OCI-LY3 (cell line): ENCODE results near the gene GAS2L1.

Experiments
- H2AFZ ChIP-seq: fragments of 200-600, 300-600 bp; shearing (Covaris generic); 2 replicates; pipeline ENCODE4 v1.6.0; 2014; ENCODE audit warnings: antibody characterized with exemption, low read depth, low read length
- H3K27ac ChIP-seq: fragments of 200-600, 300-600 bp; sonication (generic); 2 replicates; pipeline ENCODE4 v1.5.1; 2014; ENCODE audit warnings: mild to moderate bottlenecking, low read length, moderate library complexity, mixed read lengths
- H3K27me3 ChIP-seq: fragments of 200-600, 300-600 bp; sonication (generic); 2 replicates; pipeline ENCODE4 v1.6.1; 2014; ENCODE audit warnings: low read depth, low read length, mixed read lengths
- H3K36me3 ChIP-seq: fragments of 200-600, 300-600 bp; sonication (generic); replicated peaks from 2 replicates; pipeline ENCODE3; 2014; ENCODE audit warnings: low read depth, low read length, mixed read lengths
- H3K4me1 ChIP-seq: fragments of 300-600, 200-600 bp; sonication (generic); 2 replicates; pipeline ENCODE4 v1.6.1; 2014; ENCODE audit warnings: low read length, mixed read lengths
- H3K4me2 ChIP-seq: fragments of 200-600, 300-600 bp; sonication (generic); 2 replicates; pipeline ENCODE4 v1.6.1; 2014; ENCODE audit warnings: low read length, mixed read lengths
- H3K4me3 ChIP-seq: fragments of 300-600, 200-600 bp; sonication (generic); 2 replicates; pipeline ENCODE4 v1.5.1; 2014; ENCODE audit warnings: antibody characterized with exemption, mild to moderate bottlenecking, low read length, moderate library complexity
- H3K79me2 ChIP-seq: fragments of 300-600, 200-600 bp; shearing (Covaris generic); 2 replicates; pipeline ENCODE4 v1.6.1; 2014; ENCODE audit warnings: mild to moderate bottlenecking, low read length, mixed read lengths
- H3K9ac ChIP-seq: fragments of 300-600, 200-600 bp; shearing (Covaris generic); 2 replicates; pipeline ENCODE4 v1.6.0; 2014; ENCODE audit warnings: mild to moderate bottlenecking, low read length, moderate library complexity
- H3K9me3 ChIP-seq: fragments of 200-600, 300-600 bp; shearing (Covaris generic); 2 replicates; pipeline ENCODE4 v1.6.1; 2014; ENCODE audit warnings: low read length, mixed read lengths; ENCODE audit not compliant: insufficient read depth
- H4K20me1 ChIP-seq: fragments of 200-600, 300-600 bp; sonication (generic); 2 replicates; pipeline ENCODE4 v1.6.1; 2016; ENCODE audit warnings: low read length, mixed read lengths; ENCODE audit not compliant: insufficient read depth
- CTCF ChIP-seq: fragments of 200-600, 300-600 bp; sonication (generic); IDR thresholded peaks from 2 replicates; pipeline ENCODE4 v1.5.1; 2014; ENCODE audit warnings: antibody characterized with exemption, low read length, low read depth
- EZH2phosphoT487 ChIP-seq: fragments of 200-600 bp; shearing (Covaris generic); IDR thresholded peaks from 2 replicates; pipeline ENCODE4 v1.6.1; 2018; ENCODE audit warnings: antibody characterized with exemption, mixed run types, low read depth

The GAS2L1 gene

GRCh38 chr22:29336751-29337490, 30.5 kb downstream of the GAS2L1 start:
- TF ChIP-seq CTCF (no peak), EZH2phosphoT487 (no peak)
- peaks cover 67% of the 10 kb centered on the region for H3K36me3 ChIP-seq
- no peak overlapping the region for H3K27ac ChIP-seq
- no peak overlapping the region for H2AFZ ChIP-seq
- H3K79me2 ChIP-seq = no peaks in the 10 kb centered on the region
- H3K4me1 ChIP-seq = no peaks in the 10 kb centered on the region
- no peaks in the 10 kb centered on the region for H4K20me1 ChIP-seq
- H3K4me2 ChIP-seq = no peak overlapping the region
- H3K4me3 ChIP-seq = no peak overlapping the region
- no peak overlapping the region for H3K9ac ChIP-seq
- no peaks in the 10 kb centered on the region for H3K27me3 ChIP-seq
- no peaks in the 10 kb centered on the region for H3K9me3 ChIP-seq

- Histone ChIP-seq H3K9me3 (no peaks in the 10 kb centered on the region), H4K20me1 (no peaks in the 10 kb centered on the region), H3K4me2 (no peak overlapping the region), H2AFZ (no peak overlapping the region), H3K79me2 (no peaks in the 10 kb centered on the region), H3K27me3 (no peaks in the 10 kb centered on the region), H3K4me3 (no peak overlapping the region), H3K36me3 (peaks cover 68% of the 10 kb centered on the region), H3K9ac (no peak overlapping the region), H3K4me1 (no peaks in the 10 kb centered on the region), H3K27ac (no peak overlapping the region)
- TF ChIP-seq EZH2phosphoT487 (no peak), CTCF (no peak)
Observed at GRCh38 chr22:29337631-29338284, 31.3 kb downstream of the GAS2L1 start.

- Histone ChIP-seq H3K9ac (no peak overlapping the region), H3K36me3 (peaks cover 72% of the 10 kb centered on the region), H2AFZ (no peak overlapping the region), H4K20me1 (0 out of 2 replicates have a peak, but pooled peaks cover 1% of the 10 kb centered on the region), H3K4me1 (no peaks in the 10 kb centered on the region), H3K4me2 (no peak overlapping the region), H3K9me3 (no peaks in the 10 kb centered on the region), H3K27ac (no peak overlapping the region), H3K4me3 (no peak overlapping the region), H3K27me3 (no peaks in the 10 kb centered on the region), H3K79me2 (no peaks in the 10 kb centered on the region)
- TF ChIP-seq CTCF (no peak), EZH2phosphoT487 (no peak)
Observed at GRCh38 chr22:29338398-29338797, 31.9 kb downstream of the GAS2L1 start.

GRCh38 chr22:29339381-29340235, 33.2 kb downstream of the GAS2L1 start:
- Histone ChIP-seq H3K27me3 (no peaks in the 10 kb centered on the region), H2AFZ (no peak overlapping the region), H3K4me3 (no peak overlapping the region), H3K27ac (no peak overlapping the region), H3K4me2 (no peak overlapping the region), H3K4me1 (no peaks in the 10 kb centered on the region), H3K36me3 (peaks cover 72% of the 10 kb centered on the region), H3K9me3 (no peaks in the 10 kb centered on the region), H3K79me2 (no peaks in the 10 kb centered on the region), H4K20me1 (0 out of 2 replicates have a peak, but pooled peaks cover 3% of the 10 kb centered on the region), H3K9ac (no peak overlapping the region)
- TF ChIP-seq EZH2phosphoT487 (no peak), CTCF (no peak)
